Ectodermal cell (in vitro differentiated cells): ENCODE results near the gene PCYOX1L.
"Not testable (repeated sequence)": the region's sequence is repeated elsewhere in the genome, so short reads cannot be mapped to it uniquely, and the experiment has no call there.

ENCODE experiments used
- H3K27ac ChIP-seq: 2 replicates; pipeline ENCODE4 v1.7.0; 2013; ENCODE audit warnings: mild to moderate bottlenecking, low read depth, low read length; ENCODE audit not compliant: insufficient read depth, poor library complexity, severe bottlenecking
- H3K27me3 ChIP-seq: 2 replicates; pipeline ENCODE4 v1.7.0; 2013; ENCODE audit warnings: mild to moderate bottlenecking, low read length; ENCODE audit not compliant: insufficient read depth, control insufficient read depth, poor library complexity, severe bottlenecking
- H3K36me3 ChIP-seq: one replicate; pipeline ENCODE4 v1.7.0; 2013; ENCODE audit warnings: low read length; ENCODE audit not compliant: control insufficient read depth, insufficient read depth
- H3K4me1 ChIP-seq: one replicate; pipeline ENCODE4 v1.7.0; 2013; ENCODE audit warnings: low read length; ENCODE audit not compliant: control insufficient read depth, insufficient read depth
- H3K4me3 ChIP-seq: 2 replicates; pipeline ENCODE4 v1.7.0; 2013; ENCODE audit warnings: low read depth, low read length, control low read depth; ENCODE audit not compliant: insufficient read depth
- H3K9me3 ChIP-seq: 2 replicates; pipeline ENCODE4 v1.7.0; 2013; ENCODE audit warnings: mild to moderate bottlenecking, low read length, moderate library complexity; ENCODE audit not compliant: control insufficient read depth
- WGBS, 2 experiments: methylation state at CpG; one replicate each; pipeline ENCODE4 v1.1.7; 2013; ENCODE audit warnings: missing lambda C conversion rate in 2 of 2; 5-methylcytosine and 5-hydroxymethylcytosine counted together

Gene PCYOX1L

GRCh38 chr5:149394996-149395395 is 37.1 kb downstream of the PCYOX1L start:
- H3K4me1 ChIP-seq, H3K4me3 ChIP-seq, H3K27ac ChIP-seq, H3K36me3 ChIP-seq, H3K9me3 ChIP-seq, H3K27me3 ChIP-seq: not testable (repeated sequence)

GRCh38 chr5:149397530-149397929 is 39.7 kb downstream of the PCYOX1L start:
- H3K27ac ChIP-seq = no peak overlapping the region
- H3K36me3 ChIP-seq = no peaks in the 10 kb centered on the region
- H3K9me3 ChIP-seq = no peaks in the 10 kb centered on the region
- peaks cover 14% of the 10 kb centered on the region for H3K4me1 ChIP-seq
- WGBS, 2 experiments = 91 to 92% methylated on average over 6 of the region's 6 CpGs
- no peaks in the 10 kb centered on the region for H3K27me3 ChIP-seq
- no peak overlapping the region for H3K4me3 ChIP-seq

GRCh38 chr5:149398747-149399266 is 41.0 kb downstream of the PCYOX1L start:
- not testable (repeated sequence) for H3K27ac ChIP-seq, H3K9me3 ChIP-seq, H3K36me3 ChIP-seq, H3K4me3 ChIP-seq, H3K27me3 ChIP-seq
- WGBS, 2 experiments = 85 to 87% methylated on average over 7 of the region's 7 CpGs
- peaks cover 14% of the 10 kb centered on the region for H3K4me1 ChIP-seq

- Histone ChIP-seq H3K27me3 (no peaks in the 10 kb centered on the region), H3K9me3 (no peaks in the 10 kb centered on the region), H3K27ac (no peak overlapping the region), H3K4me3 (no peak overlapping the region), H3K36me3 (no peaks in the 10 kb centered on the region), H3K4me1 (peaks cover 15% of the 10 kb centered on the region)
These were observed 41.9 kb downstream of the PCYOX1L start for GRCh38 chr5:149399775-149400174.

- no peaks in the 10 kb centered on the region for H3K9me3 ChIP-seq
- H3K36me3 ChIP-seq = no peaks in the 10 kb centered on the region
- no peak overlapping the region for H3K4me3 ChIP-seq
- H3K4me1 ChIP-seq = peaks cover 21% of the 10 kb centered on the region
- no peaks in the 10 kb centered on the region for H3K27me3 ChIP-seq
- WGBS, 2 experiments = 72 to 73% methylated on average over 6 of the region's 6 CpGs
- no peak overlapping the region for H3K27ac ChIP-seq
These were observed 42.5 kb downstream of the PCYOX1L start for GRCh38 chr5:149400304-149400703.

GRCh38 chr5:149401051-149401450 is 43.2 kb downstream of the PCYOX1L start:
- peaks cover 23% of the 10 kb centered on the region for H3K4me1 ChIP-seq
- no peaks in the 10 kb centered on the region for H3K27me3 ChIP-seq
- no peaks in the 10 kb centered on the region for H3K36me3 ChIP-seq
- H3K27ac ChIP-seq = no peak overlapping the region
- WGBS, 2 experiments = 96 to 100% methylated on average over 2 of the region's 2 CpGs
- no peak overlapping the region for H3K4me3 ChIP-seq
- no peaks in the 10 kb centered on the region for H3K9me3 ChIP-seq

GRCh38 chr5:149402291-149402690 is 44.4 kb downstream of the PCYOX1L start:
- no peak overlapping the region for H3K4me3 ChIP-seq
- H3K9me3 ChIP-seq = no peaks in the 10 kb centered on the region
- peaks cover 23% of the 10 kb centered on the region for H3K4me1 ChIP-seq
- no peak overlapping the region for H3K27ac ChIP-seq
- no peaks in the 10 kb centered on the region for H3K27me3 ChIP-seq
- 92 to 93% methylated on average over 3 of the region's 3 CpGs for WGBS, 2 experiments
- H3K36me3 ChIP-seq = no peaks in the 10 kb centered on the region

- no peaks in the 10 kb centered on the region for H3K9me3 ChIP-seq
- H3K27me3 ChIP-seq = no peaks in the 10 kb centered on the region
- H3K27ac ChIP-seq = no peak overlapping the region
- WGBS, 2 experiments = 87% methylated on average over 15 of the region's 15 CpGs
- H3K36me3 ChIP-seq = no peaks in the 10 kb centered on the region
- H3K4me1 ChIP-seq = peaks cover 23% of the 10 kb centered on the region
- H3K4me3 ChIP-seq = no peak overlapping the region
These were observed 46.3 kb downstream of the PCYOX1L start for GRCh38 chr5:149403923-149404745.

GRCh38 chr5:149404746-149405549 is 47.1 kb downstream of the PCYOX1L start:
- 79 to 86% methylated on average over 17 of the region's 17 CpGs for WGBS, 2 experiments
- H3K4me3 ChIP-seq = no peak overlapping the region
- no peaks in the 10 kb centered on the region for H3K27me3 ChIP-seq
- H3K27ac ChIP-seq = no peak overlapping the region
- peaks cover 19% of the 10 kb centered on the region for H3K4me1 ChIP-seq
- H3K36me3 ChIP-seq = no peaks in the 10 kb centered on the region
- H3K9me3 ChIP-seq = no peaks in the 10 kb centered on the region

GRCh38 chr5:149405550-149406202 is 47.8 kb downstream of the PCYOX1L start:
- H3K36me3 ChIP-seq = no peaks in the 10 kb centered on the region
- 85 to 88% methylated on average over 16 of the region's 16 CpGs for WGBS, 2 experiments
- H3K4me3 ChIP-seq = no peak overlapping the region
- H3K27ac ChIP-seq = peak overlapping the region; percentile 4
- peaks cover 12% of the 10 kb centered on the region for H3K4me1 ChIP-seq
- H3K27me3 ChIP-seq = no peaks in the 10 kb centered on the region
- no peaks in the 10 kb centered on the region for H3K9me3 ChIP-seq
